Fibroblast of lung (primary cell): ENCODE data around the gene SH2D4B.

Source experiments
- EZH2 ChIP-seq: IDR thresholded peaks from 2 replicates; pipeline ENCODE4 v1.5.1; 2012; ENCODE audit warnings: low read length, control low read depth, mild to moderate bottlenecking; ENCODE audit errors: missing control alignments
- TF ChIP-seq, protein P1 (sequence below), 2 donors: IDR thresholded peaks in 1 of 2; conservative IDR thresholded peaks in 1 of 2; 1 replicate in 1 of 2; 2 replicates in 1 of 2; pipeline ENCODE4 v1.5.1; 2011 to 2012; ENCODE audit warnings: low read length in 2 of 2, control low read depth in 1 of 2, inconsistent platforms in 1 of 2, low read depth in 1 of 2, mild to moderate bottlenecking in 1 of 2

DNA sequence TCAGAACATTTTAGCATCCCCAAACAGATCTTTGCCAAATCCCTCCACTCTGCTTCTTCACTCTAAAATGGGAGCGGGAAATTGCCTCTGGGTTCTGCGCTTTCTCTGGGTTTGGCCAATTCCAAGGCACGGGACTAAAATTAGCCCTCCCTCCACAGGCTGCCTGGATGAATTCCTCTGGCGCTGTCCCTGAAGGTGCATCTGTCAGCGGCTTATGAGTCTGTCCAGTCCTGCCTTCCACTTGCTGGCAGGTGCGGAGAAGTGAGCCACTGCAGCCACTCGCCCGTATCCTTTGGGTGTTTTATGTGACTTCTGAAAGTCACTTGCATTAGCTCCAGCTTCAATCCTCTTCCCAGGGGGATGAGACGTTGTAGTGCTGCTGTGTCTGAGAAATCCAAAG lies 121.6 kb downstream of the SH2D4B start:
- TF ChIP-seq, protein P1, sequence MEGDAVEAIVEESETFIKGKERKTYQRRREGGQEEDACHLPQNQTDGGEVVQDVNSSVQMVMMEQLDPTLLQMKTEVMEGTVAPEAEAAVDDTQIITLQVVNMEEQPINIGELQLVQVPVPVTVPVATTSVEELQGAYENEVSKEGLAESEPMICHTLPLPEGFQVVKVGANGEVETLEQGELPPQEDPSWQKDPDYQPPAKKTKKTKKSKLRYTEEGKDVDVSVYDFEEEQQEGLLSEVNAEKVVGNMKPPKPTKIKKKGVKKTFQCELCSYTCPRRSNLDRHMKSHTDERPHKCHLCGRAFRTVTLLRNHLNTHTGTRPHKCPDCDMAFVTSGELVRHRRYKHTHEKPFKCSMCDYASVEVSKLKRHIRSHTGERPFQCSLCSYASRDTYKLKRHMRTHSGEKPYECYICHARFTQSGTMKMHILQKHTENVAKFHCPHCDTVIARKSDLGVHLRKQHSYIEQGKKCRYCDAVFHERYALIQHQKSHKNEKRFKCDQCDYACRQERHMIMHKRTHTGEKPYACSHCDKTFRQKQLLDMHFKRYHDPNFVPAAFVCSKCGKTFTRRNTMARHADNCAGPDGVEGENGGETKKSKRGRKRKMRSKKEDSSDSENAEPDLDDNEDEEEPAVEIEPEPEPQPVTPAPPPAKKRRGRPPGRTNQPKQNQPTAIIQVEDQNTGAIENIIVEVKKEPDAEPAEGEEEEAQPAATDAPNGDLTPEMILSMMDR (conservative IDR thresholded peaks at IDR 0.05 in 1 of 2, IDR thresholded peaks at IDR 0.05 in 1 of 2; ENCODE audit: low read depth in 1 of 2, low read length in 2 of 2), result no peak
- TF ChIP-seq EZH2, result no peak
